SK-N-SH (cell line): Measurements from ENCODE around the gene CTSO.

ENCODE experiments used
- GABPA ChIP-seq: IDR thresholded peaks from 2 replicates; pipeline ENCODE4 v1.4.0; 2012; ENCODE audit warnings: low read depth, mild to moderate bottlenecking
- POLR2AphosphoS5 ChIP-seq: IDR thresholded peaks from 2 replicates; pipeline ENCODE4 v1.6.1; 2012; ENCODE audit warnings: low read depth, low read length
- TF ChIP-seq, protein P1 (sequence below): fragments of 200-600 bp; sonication (generic); IDR thresholded peaks from 2 replicates; pipeline ENCODE4 v1.6.1; 2017; ENCODE audit warnings: antibody characterized with exemption, mild to moderate bottlenecking, moderate library complexity

DNA sequence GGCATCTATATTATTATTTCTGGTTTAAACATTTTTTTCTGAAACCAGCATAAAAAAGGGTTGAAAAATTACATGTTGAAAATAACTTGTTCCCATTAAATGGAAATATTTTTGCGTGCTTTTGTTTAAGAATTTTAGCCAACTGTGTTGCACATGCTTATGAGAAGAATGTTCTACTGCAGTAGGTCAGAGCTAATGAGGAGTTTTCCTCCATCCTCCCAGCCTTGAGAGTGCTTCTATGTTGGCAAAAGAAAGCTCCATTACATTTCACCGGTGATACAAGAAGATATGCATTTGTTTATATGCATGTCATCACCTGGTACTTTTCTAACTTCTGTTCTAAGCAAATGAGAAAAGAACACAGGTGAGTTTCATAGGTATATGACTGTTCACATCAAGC, 63.7 kb downstream of the CTSO start:
- TF ChIP-seq, protein P1, sequence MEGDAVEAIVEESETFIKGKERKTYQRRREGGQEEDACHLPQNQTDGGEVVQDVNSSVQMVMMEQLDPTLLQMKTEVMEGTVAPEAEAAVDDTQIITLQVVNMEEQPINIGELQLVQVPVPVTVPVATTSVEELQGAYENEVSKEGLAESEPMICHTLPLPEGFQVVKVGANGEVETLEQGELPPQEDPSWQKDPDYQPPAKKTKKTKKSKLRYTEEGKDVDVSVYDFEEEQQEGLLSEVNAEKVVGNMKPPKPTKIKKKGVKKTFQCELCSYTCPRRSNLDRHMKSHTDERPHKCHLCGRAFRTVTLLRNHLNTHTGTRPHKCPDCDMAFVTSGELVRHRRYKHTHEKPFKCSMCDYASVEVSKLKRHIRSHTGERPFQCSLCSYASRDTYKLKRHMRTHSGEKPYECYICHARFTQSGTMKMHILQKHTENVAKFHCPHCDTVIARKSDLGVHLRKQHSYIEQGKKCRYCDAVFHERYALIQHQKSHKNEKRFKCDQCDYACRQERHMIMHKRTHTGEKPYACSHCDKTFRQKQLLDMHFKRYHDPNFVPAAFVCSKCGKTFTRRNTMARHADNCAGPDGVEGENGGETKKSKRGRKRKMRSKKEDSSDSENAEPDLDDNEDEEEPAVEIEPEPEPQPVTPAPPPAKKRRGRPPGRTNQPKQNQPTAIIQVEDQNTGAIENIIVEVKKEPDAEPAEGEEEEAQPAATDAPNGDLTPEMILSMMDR: no peak
- TF ChIP-seq GABPA (no peak), POLR2AphosphoS5 (no peak)
